IPS-18c (cell line): ENCODE data around the gene SRSF3.

Experiments
- H3K4me3 ChIP-seq: 2 replicates; pipeline ENCODE4 v1.7.0; 2013; ENCODE audit warnings: low read depth, mild to moderate bottlenecking, low read length, moderate library complexity; ENCODE audit not compliant: insufficient read depth
- H3K9me3 ChIP-seq: one replicate; pipeline ENCODE4 v1.6.1; 2013; ENCODE audit warnings: mild to moderate bottlenecking, low read length, moderate library complexity; ENCODE audit not compliant: control insufficient read depth, insufficient read depth

Gene SRSF3

GRCh38 chr6:36627801-36628246 lies 33.7 kb downstream of the SRSF3 start:
- H3K4me3 ChIP-seq: no peak overlapping the region

GRCh38 chr6:36629784-36630183 lies 35.6 kb downstream of the SRSF3 start:
- Histone ChIP-seq H3K9me3 (no peaks in the 10 kb centered on the region), H3K4me3 (no peak overlapping the region)

More at GRCh38 chr6:36627801-36628246, 33.7 kb downstream of the SRSF3 start:
- H3K9me3 ChIP-seq: no peaks in the 10 kb centered on the region

- no peaks in the 10 kb centered on the region for H3K9me3 ChIP-seq
- no peak overlapping the region for H3K4me3 ChIP-seq
Observed at GRCh38 chr6:36631326-36632011, 37.3 kb downstream of the SRSF3 start.

- H3K9me3 ChIP-seq: no peaks in the 10 kb centered on the region
- H3K4me3 ChIP-seq: no peak overlapping the region
Observed at GRCh38 chr6:36633370-36633769, 39.2 kb downstream of the SRSF3 start.

GRCh38 chr6:36633915-36634314 lies 39.8 kb downstream of the SRSF3 start:
- no peaks in the 10 kb centered on the region for H3K9me3 ChIP-seq

GRCh38 chr6:36634317-36635108 lies 40.4 kb downstream of the SRSF3 start:
- Histone ChIP-seq H3K9me3 (no peaks in the 10 kb centered on the region), H3K4me3 (no peak overlapping the region)

More at GRCh38 chr6:36633915-36634314, 39.8 kb downstream of the SRSF3 start:
- no peak overlapping the region for H3K4me3 ChIP-seq

- no peak overlapping the region for H3K4me3 ChIP-seq
- no peaks in the 10 kb centered on the region for H3K9me3 ChIP-seq
Observed at GRCh38 chr6:36636283-36636682, 42.1 kb downstream of the SRSF3 start.

GRCh38 chr6:36636687-36637418 lies 42.7 kb downstream of the SRSF3 start:
- no peaks in the 10 kb centered on the region for H3K9me3 ChIP-seq
- H3K4me3 ChIP-seq: no peak overlapping the region

GRCh38 chr6:36638579-36638978 lies 44.4 kb downstream of the SRSF3 start:
- Histone ChIP-seq H3K9me3 (no peaks in the 10 kb centered on the region), H3K4me3 (no peak overlapping the region)

GRCh38 chr6:36639171-36639808 lies 45.1 kb downstream of the SRSF3 start:
- H3K4me3 ChIP-seq: no peak overlapping the region
- no peaks in the 10 kb centered on the region for H3K9me3 ChIP-seq

GRCh38 chr6:36641543-36641942 lies 47.4 kb downstream of the SRSF3 start:
- H3K9me3 ChIP-seq: no peaks in the 10 kb centered on the region
- H3K4me3 ChIP-seq: no peak overlapping the region

GRCh38 chr6:36642913-36643817 lies 49.0 kb downstream of the SRSF3 start:
- Histone ChIP-seq H3K9me3 (no peaks in the 10 kb centered on the region), H3K4me3 (no peak overlapping the region)

GRCh38 chr6:36643977-36644376 lies 49.8 kb downstream of the SRSF3 start:
- Histone ChIP-seq H3K9me3 (no peaks in the 10 kb centered on the region), H3K4me3 (no peak overlapping the region)

- Histone ChIP-seq H3K4me3 (no peak overlapping the region), H3K9me3 (no peaks in the 10 kb centered on the region)
Observed at GRCh38 chr6:36649086-36649485, 54.9 kb downstream of the SRSF3 start.

GRCh38 chr6:36649701-36650484 lies 55.7 kb downstream of the SRSF3 start:
- Histone ChIP-seq H3K4me3 (no peak overlapping the region), H3K9me3 (no peaks in the 10 kb centered on the region)
